ENCODE data around the gene NCKAP1.

NCKAP1 gene

GRCh38 chr2:183028108-183028507 lies 10.1 kb downstream of the NCKAP1 start:
- Histone ChIP-seq H4K20me1 (ENCODE audit: insufficient read depth, low read length) (no peaks in the 10 kb centered on the region), H3K27ac (ENCODE audit: low read length) (no peak overlapping the region), H3K36me3 (replicated peaks; ENCODE audit: insufficient read depth, low read length) (no peaks in the 10 kb centered on the region), H3K4me1 (ENCODE audit: low read length) (no peaks in the 10 kb centered on the region), H3K4me2 (ENCODE audit: low read depth, low read length) (no peak overlapping the region), H3K27me3 (replicated peaks; ENCODE audit: insufficient read depth, low read length) (peaks cover 38% of the 10 kb centered on the region), H3K9me2 (replicated peaks; ENCODE audit: insufficient read depth, low read length) (no peaks in the 10 kb centered on the region), H3K9ac (ENCODE audit: low read length) (no peak overlapping the region), H2AFZ (ENCODE audit: low read length) (no peak overlapping the region), H3K9me3 (replicated peaks; ENCODE audit: insufficient read depth, low read length) (no peaks in the 10 kb centered on the region), H3F3A (ENCODE audit: insufficient read depth, low read length) (no peaks in the 10 kb centered on the region), H3K79me2 (ENCODE audit: low read length) (no peaks in the 10 kb centered on the region), H3K4me3 (ENCODE audit: low read length) (no peak overlapping the region)
- TF ChIP-seq EZH2phosphoT487 (IDR thresholded peaks at IDR 0.05; ENCODE audit: low read length) (no peak), CTCF (IDR thresholded peaks at IDR 0.05; ENCODE audit: low read length) (no peak), EZH2 (optimal IDR thresholded peaks at IDR 0.05; ENCODE audit: low read depth, low read length) (no peak)
- no peak for DNase-seq

- H3K4me3 ChIP-seq (ENCODE audit: low read length), result no peak overlapping the region
- no peaks in the 10 kb centered on the region for H3F3A ChIP-seq (ENCODE audit: insufficient read depth, low read length)
- H3K4me1 ChIP-seq (ENCODE audit: low read length), result no peaks in the 10 kb centered on the region
- no peak overlapping the region for H3K4me2 ChIP-seq (ENCODE audit: low read depth, low read length)
- no peaks in the 10 kb centered on the region for H3K36me3 ChIP-seq (replicated peaks; ENCODE audit: insufficient read depth, low read length)
- no peak overlapping the region for H2AFZ ChIP-seq (ENCODE audit: low read length)
- no peaks in the 10 kb centered on the region for H3K79me2 ChIP-seq (ENCODE audit: low read length)
- peaks cover 32% of the 10 kb centered on the region for H3K27me3 ChIP-seq (replicated peaks; ENCODE audit: insufficient read depth, low read length)
- H4K20me1 ChIP-seq (ENCODE audit: insufficient read depth, low read length), result no peaks in the 10 kb centered on the region
- H3K9me3 ChIP-seq (replicated peaks; ENCODE audit: insufficient read depth, low read length), result no peaks in the 10 kb centered on the region
- H3K27ac ChIP-seq (ENCODE audit: low read length), result no peak overlapping the region
- DNase-seq, result no peak
- no peak overlapping the region for H3K9ac ChIP-seq (ENCODE audit: low read length)
- no peaks in the 10 kb centered on the region for H3K9me2 ChIP-seq (replicated peaks; ENCODE audit: insufficient read depth, low read length)
- no peak for TF ChIP-seq EZH2 (optimal IDR thresholded peaks at IDR 0.05; ENCODE audit: low read depth, low read length)
Measured at GRCh38 chr2:183027443-183027842, 10.8 kb downstream of the NCKAP1 start.

- Histone ChIP-seq H3K79me2 (ENCODE audit: low read length) (no peaks in the 10 kb centered on the region), H3K36me3 (replicated peaks; ENCODE audit: insufficient read depth, low read length) (no peaks in the 10 kb centered on the region), H3F3A (ENCODE audit: insufficient read depth, low read length) (no peaks in the 10 kb centered on the region), H3K27me3 (replicated peaks; ENCODE audit: insufficient read depth, low read length) (peaks cover 22% of the 10 kb centered on the region), H3K9me2 (replicated peaks; ENCODE audit: insufficient read depth, low read length) (no peaks in the 10 kb centered on the region), H3K4me3 (ENCODE audit: low read length) (no peak overlapping the region), H3K4me1 (ENCODE audit: low read length) (no peaks in the 10 kb centered on the region), H3K27ac (ENCODE audit: low read length) (no peak overlapping the region), H3K9ac (ENCODE audit: low read length) (no peak overlapping the region), H3K4me2 (ENCODE audit: low read depth, low read length) (no peak overlapping the region), H3K9me3 (replicated peaks; ENCODE audit: insufficient read depth, low read length) (no peaks in the 10 kb centered on the region), H2AFZ (ENCODE audit: low read length) (no peak overlapping the region), H4K20me1 (ENCODE audit: insufficient read depth, low read length) (no peaks in the 10 kb centered on the region)
- TF ChIP-seq EZH2phosphoT487 (IDR thresholded peaks at IDR 0.05; ENCODE audit: low read length) (no peak), EZH2 (optimal IDR thresholded peaks at IDR 0.05; ENCODE audit: low read depth, low read length) (no peak), CTCF (IDR thresholded peaks at IDR 0.05; ENCODE audit: low read length) (no peak)
- no peak for DNase-seq
Measured at GRCh38 chr2:183026424-183026823, 11.8 kb downstream of the NCKAP1 start.

- Histone ChIP-seq H4K20me1 (ENCODE audit: insufficient read depth, low read length) (no peaks in the 10 kb centered on the region), H2AFZ (ENCODE audit: low read length) (no peak overlapping the region), H3K9ac (ENCODE audit: low read length) (no peak overlapping the region), H3K4me3 (ENCODE audit: low read length) (no peak overlapping the region), H3K4me2 (ENCODE audit: low read depth, low read length) (no peak overlapping the region), H3K9me3 (replicated peaks; ENCODE audit: insufficient read depth, low read length) (no peaks in the 10 kb centered on the region), H3F3A (ENCODE audit: insufficient read depth, low read length) (no peaks in the 10 kb centered on the region), H3K79me2 (ENCODE audit: low read length) (no peaks in the 10 kb centered on the region), H3K4me1 (ENCODE audit: low read length) (no peaks in the 10 kb centered on the region), H3K9me2 (replicated peaks; ENCODE audit: insufficient read depth, low read length) (no peaks in the 10 kb centered on the region), H3K27ac (ENCODE audit: low read length) (no peak overlapping the region), H3K36me3 (replicated peaks; ENCODE audit: insufficient read depth, low read length) (no peaks in the 10 kb centered on the region), H3K27me3 (replicated peaks; ENCODE audit: insufficient read depth, low read length) (peaks cover 17% of the 10 kb centered on the region)
- no peak for DNase-seq
- TF ChIP-seq EZH2 (optimal IDR thresholded peaks at IDR 0.05; ENCODE audit: low read depth, low read length) (no peak), EZH2phosphoT487 (IDR thresholded peaks at IDR 0.05; ENCODE audit: low read length) (no peak), CTCF (IDR thresholded peaks at IDR 0.05; ENCODE audit: low read length) (no peak)
Measured at GRCh38 chr2:183025993-183026392, 12.3 kb downstream of the NCKAP1 start.

All from MM.1S (cell line).